Esophagus (tissue), 2 donors: ENCODE data around the gene RPS17. TPM values are rescaled to one million over a fixed set of nuclear protein-coding genes. Genes with fewer than 3 reads are reported as not detected.
"Not testable (repeated sequence)": the region's sequence is repeated elsewhere in the genome, so short reads cannot be mapped to it uniquely, and the experiment has no call there.

ENCODE experiments used
- H3K27ac ChIP-seq, 2 donors: one replicate each; pipeline ENCODE4 v1.5.1; 2013; ENCODE audit warnings: low read depth in 2 of 2, mild to moderate bottlenecking in 2 of 2, inconsistent platforms in 1 of 2, low read length in 1 of 2, moderate library complexity in 1 of 2
- H3K27me3 ChIP-seq, 2 donors: one replicate each; pipeline ENCODE4 v1.6.1; 2013; ENCODE audit warnings: low read length in 2 of 2, control low read depth in 1 of 2, mild to moderate bottlenecking in 1 of 2; ENCODE audit not compliant: insufficient read depth in 2 of 2, control insufficient read depth in 1 of 2
- H3K36me3 ChIP-seq, 2 donors: one replicate each; pipeline ENCODE4 v1.6.1; 2013; ENCODE audit warnings: low read length in 1 of 2; ENCODE audit not compliant: control insufficient read depth in 2 of 2, insufficient read depth in 2 of 2
- H3K4me1 ChIP-seq, 2 donors: one replicate each; pipeline ENCODE4 v1.6.1; 2013; ENCODE audit warnings: low read length in 1 of 2; ENCODE audit not compliant: control insufficient read depth in 2 of 2, insufficient read depth in 2 of 2
- H3K4me3 ChIP-seq, 2 donors: one replicate each; pipeline ENCODE4 v1.5.1; 2013; ENCODE audit warnings: low read length in 2 of 2, mild to moderate bottlenecking in 2 of 2, low read depth in 1 of 2, moderate library complexity in 1 of 2
- H3K9me3 ChIP-seq, 2 donors: one replicate each; pipeline ENCODE4 v1.6.1; 2013; ENCODE audit warnings: mild to moderate bottlenecking in 2 of 2, low read depth in 1 of 2, low read length in 1 of 2, moderate library complexity in 1 of 2; ENCODE audit not compliant: control insufficient read depth in 2 of 2, insufficient read depth in 1 of 2
- WGBS, 2 donors: extraction: QIAGEN DNeasy Blood & Tissue Kit; methylation state at CpG; one replicate each; pipeline ENCODE4 v1.1.7; 2013; 5-methylcytosine and 5-hydroxymethylcytosine counted together
- polyA plus RNA-seq, 2 donors: library from polyadenylated mRNA; stranded (reverse); fragments of 200-250 nt; gene quantifications; one replicate each; pipeline ENCODE4 v1.2.3, GENCODE V29; 2013
- donor health status: healthy with polysubstance abuse.
- donor health status: Bipolar disorder and iron deficiency.

The RPS17 gene
- polyA plus RNA-seq, 2 donors, result 2,885 to 4,224 TPM

DNA sequence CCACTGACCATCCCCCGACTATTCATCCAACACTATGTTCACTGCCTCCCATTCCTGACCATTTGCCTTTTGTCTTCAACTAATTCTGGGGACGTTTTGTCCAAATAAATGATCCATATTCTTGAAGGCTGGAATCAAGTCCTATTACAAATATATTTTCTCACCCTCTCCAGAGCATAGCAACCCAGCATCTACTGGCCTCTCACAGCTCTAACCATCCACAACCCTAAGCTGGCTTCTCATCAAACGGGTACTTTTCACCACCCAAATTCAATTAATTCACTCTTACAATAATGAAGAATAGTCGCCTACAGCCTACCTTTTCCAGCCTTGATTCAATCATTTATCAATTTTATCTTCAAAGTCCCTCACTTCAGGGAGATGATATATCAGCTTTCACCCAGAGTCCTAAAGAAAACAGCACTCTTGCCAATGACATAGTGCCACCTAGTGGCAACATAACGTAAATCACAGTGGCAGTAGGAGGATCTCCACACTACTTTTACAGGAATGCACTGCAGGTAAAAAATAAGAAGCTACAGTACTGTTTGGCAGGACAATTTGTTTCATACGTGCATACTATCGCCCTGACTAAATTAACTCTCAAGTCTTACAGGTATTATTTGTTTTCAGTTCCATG is 37.4 kb downstream of the RPS17 start:
- not testable (repeated sequence) for H3K27me3 ChIP-seq, H3K4me1 ChIP-seq, H3K4me3 ChIP-seq, H3K9me3 ChIP-seq, H3K36me3 ChIP-seq, H3K27ac ChIP-seq
- WGBS, 2 donors, result 33 to 47% methylated on average over 2 to 3 of the region's 7 CpGs

DNA sequence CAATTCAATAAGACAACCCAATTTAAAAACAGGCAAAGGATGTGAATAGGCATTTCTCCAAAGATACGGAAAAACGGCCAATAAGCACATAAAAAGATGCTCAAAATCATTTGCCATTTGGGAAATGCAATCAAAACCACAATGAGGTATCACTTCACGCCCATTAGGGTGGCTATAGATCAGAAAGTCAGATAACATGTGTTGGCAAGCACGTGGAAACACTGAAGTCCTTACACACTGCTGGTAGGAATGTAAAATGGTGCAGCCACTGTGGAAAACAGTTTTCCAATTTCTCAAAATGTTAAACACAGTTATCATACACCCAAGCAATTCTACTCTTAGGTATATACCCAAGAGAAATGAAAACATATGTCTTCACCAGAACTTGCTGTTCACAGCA is 39.5 kb downstream of the RPS17 start:
- H3K4me1 ChIP-seq, H3K36me3 ChIP-seq, H3K27ac ChIP-seq, H3K27me3 ChIP-seq, H3K4me3 ChIP-seq, H3K9me3 ChIP-seq: not testable (repeated sequence)
- 59 to 62% methylated on average over 4 of the region's 4 CpGs for WGBS, 2 donors

DNA sequence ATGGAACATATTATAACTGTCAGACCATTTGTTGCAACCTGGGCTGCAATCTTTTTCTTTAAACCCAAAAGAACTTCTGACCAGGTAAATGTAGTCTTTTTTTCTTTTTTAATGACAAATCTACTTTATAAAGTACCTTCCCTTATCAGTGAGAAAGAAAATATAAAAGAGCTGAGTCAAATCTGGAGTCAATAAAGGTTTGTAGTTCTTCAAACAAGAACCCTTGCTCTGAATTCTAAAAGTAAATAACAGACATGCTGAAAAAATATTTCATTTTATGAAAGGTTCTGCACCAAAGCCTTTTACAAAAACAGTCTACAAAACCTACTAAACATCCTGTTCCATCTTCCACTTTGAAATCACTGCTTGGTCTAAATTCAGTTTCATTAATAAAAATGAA is 42.3 kb downstream of the RPS17 start:
- H3K9me3 ChIP-seq, H3K36me3 ChIP-seq, H3K4me3 ChIP-seq, H3K27me3 ChIP-seq, H3K27ac ChIP-seq, H3K4me1 ChIP-seq: not testable (repeated sequence)

DNA sequence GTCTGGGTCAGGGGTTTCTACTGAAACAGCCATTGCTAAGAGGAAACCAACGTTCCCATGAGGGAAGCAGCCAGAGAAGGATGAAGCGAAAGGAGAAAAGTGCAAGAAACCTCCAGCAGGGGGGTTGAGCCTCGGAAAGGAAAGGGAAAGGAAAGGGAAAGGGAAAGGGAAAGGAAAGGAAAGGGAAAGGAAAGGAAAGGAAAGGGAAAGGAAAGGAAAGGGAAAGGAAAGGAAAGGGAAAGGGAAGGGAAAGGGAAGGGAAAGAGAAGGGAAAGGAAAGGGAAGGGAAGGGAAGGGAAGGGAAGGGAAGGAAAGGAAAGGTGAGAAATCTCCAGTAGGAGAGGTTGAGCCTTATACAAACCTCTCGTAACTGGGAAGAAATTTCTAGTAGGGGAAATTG is 52.0 kb downstream of the RPS17 start:
- H3K4me1 ChIP-seq, H3K9me3 ChIP-seq, H3K4me3 ChIP-seq, H3K27me3 ChIP-seq, H3K36me3 ChIP-seq: not testable (repeated sequence)
- peak overlapping the region in 1 of 2 donors; percentile 55 for H3K27ac ChIP-seq
- 55 to 64% methylated on average over 4 of the region's 4 CpGs for WGBS, 2 donors

DNA sequence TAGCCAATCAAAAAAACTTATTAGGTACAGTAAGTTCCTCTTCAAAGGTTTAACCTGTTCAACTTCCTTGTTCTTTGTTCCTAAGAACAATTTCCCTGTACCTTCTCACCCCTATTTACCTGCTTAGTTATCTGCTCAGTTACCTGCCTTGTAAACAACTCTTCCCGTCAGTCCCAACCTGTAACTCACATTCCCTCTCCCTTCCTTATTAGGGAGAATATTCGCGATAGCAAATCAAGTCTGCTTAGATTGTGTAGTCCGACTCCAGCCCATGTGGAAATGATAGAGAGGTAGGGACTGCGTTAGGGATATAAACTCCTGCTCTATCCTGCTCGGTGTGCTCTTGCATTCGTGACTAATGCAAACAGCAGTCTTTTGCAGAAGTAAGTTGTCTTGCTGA is 53.2 kb downstream of the RPS17 start:
- H3K27ac ChIP-seq, result peak overlapping the region; percentile 31 to 59
- WGBS, 2 donors, result 39 to 48% methylated on average over 7 of the region's 7 CpGs
- not testable (repeated sequence) for H3K9me3 ChIP-seq, H3K4me1 ChIP-seq, H3K36me3 ChIP-seq, H3K27me3 ChIP-seq, H3K4me3 ChIP-seq

Other genes with a start within 250 kb of the RPS17 start
- gene GOLGA6L10, start 191.0 kb downstream of the RPS17 start, polyA plus RNA-seq, result 1 to 10 TPM; 2.9 to 8.9 TPM
- 10 to 100 TPM in 1 of 2 donors, 1 to 10 TPM in 1; 8.3 to 48.5 TPM for gene GOLGA6L9, start 110.6 kb downstream of the RPS17 start, polyA plus RNA-seq
- under 1 TPM; 0.41 to 0.79 TPM for gene CPEB1, start 106.9 kb upstream of the RPS17 start, polyA plus RNA-seq
- 1 to 10 TPM; 1.1 to 2.8 TPM for gene AP3B2, start 169.4 kb upstream of the RPS17 start, polyA plus RNA-seq